ENCODE results near the gene LGALS9B.
"Not testable (repeated sequence)": the region's sequence is repeated elsewhere in the genome, so short reads cannot be mapped to it uniquely, and the experiment has no call there.

GRCh38 chr17:20466553-20466952 lies 786 bp downstream of the LGALS9B start:
- not testable (repeated sequence) for TF ChIP-seq POLR2A (IDR thresholded peaks at IDR 0.05)
- TF ChIP-seq, protein P1, sequence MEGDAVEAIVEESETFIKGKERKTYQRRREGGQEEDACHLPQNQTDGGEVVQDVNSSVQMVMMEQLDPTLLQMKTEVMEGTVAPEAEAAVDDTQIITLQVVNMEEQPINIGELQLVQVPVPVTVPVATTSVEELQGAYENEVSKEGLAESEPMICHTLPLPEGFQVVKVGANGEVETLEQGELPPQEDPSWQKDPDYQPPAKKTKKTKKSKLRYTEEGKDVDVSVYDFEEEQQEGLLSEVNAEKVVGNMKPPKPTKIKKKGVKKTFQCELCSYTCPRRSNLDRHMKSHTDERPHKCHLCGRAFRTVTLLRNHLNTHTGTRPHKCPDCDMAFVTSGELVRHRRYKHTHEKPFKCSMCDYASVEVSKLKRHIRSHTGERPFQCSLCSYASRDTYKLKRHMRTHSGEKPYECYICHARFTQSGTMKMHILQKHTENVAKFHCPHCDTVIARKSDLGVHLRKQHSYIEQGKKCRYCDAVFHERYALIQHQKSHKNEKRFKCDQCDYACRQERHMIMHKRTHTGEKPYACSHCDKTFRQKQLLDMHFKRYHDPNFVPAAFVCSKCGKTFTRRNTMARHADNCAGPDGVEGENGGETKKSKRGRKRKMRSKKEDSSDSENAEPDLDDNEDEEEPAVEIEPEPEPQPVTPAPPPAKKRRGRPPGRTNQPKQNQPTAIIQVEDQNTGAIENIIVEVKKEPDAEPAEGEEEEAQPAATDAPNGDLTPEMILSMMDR (IDR thresholded peaks at IDR 0.05 in 4 of 5, conservative IDR thresholded peaks at IDR 0.05 in 1 of 5), result not testable (repeated sequence)
